Measurements from ENCODE around the gene GAA.

- TF ChIP-seq CTCF (IDR thresholded peaks at IDR 0.05) (no peak), POLR2A (IDR thresholded peaks at IDR 0.05) (no peak)
Measured at GRCh38 chr17:80133626-80133970, 32.2 kb downstream of the GAA start.
